ENCODE results near the gene PRXL2C. TPM values are rescaled to one million over a fixed set of nuclear protein-coding genes. Genes with fewer than 3 reads are reported as not detected.

Gene PRXL2C
- total and polyA plus RNA-seq, 2 of the 13 experiments (the other 11 are each of a cell fraction or from before 2014, with no cell fraction given), result 11.0 to 13.2 TPM

GRCh38 chr9:96612966-96613589, 42.0 kb downstream of the PRXL2C start (continued):
- TF ChIP-seq AHDC1 (CRISPR knock-in tag; IDR thresholded peaks at IDR 0.05; ENCODE audit: borderline replicate concordance) (no peak), RBAK (CRISPR knock-in tag; IDR thresholded peaks at IDR 0.05) (no peak), CENPT (CRISPR knock-in tag; IDR thresholded peaks at IDR 0.05; ENCODE audit: low read depth) (no peak), MIXL1 (CRISPR knock-in tag; IDR thresholded peaks at IDR 0.05) (no peak), ZBTB21 (CRISPR knock-in tag; IDR thresholded peaks at IDR 0.05) (no peak), SRF (IDR thresholded peaks at IDR 0.05; ENCODE audit: low read depth, low read length) (no peak), RELA (CRISPR knock-in tag; IDR thresholded peaks at IDR 0.05) (no peak), MYNN (CRISPR knock-in tag; IDR thresholded peaks at IDR 0.05; ENCODE audit: low read depth) (no peak)
